ENCODE results near the gene RNF151. TPM values are rescaled to one million over a fixed set of nuclear protein-coding genes. Genes with fewer than 3 reads are reported as not detected.

The RNF151 gene
- total and polyA plus RNA-seq, 2 of the 13 experiments (the other 11 are each of a cell fraction or from before 2014, with no cell fraction given) = not detected

DNA sequence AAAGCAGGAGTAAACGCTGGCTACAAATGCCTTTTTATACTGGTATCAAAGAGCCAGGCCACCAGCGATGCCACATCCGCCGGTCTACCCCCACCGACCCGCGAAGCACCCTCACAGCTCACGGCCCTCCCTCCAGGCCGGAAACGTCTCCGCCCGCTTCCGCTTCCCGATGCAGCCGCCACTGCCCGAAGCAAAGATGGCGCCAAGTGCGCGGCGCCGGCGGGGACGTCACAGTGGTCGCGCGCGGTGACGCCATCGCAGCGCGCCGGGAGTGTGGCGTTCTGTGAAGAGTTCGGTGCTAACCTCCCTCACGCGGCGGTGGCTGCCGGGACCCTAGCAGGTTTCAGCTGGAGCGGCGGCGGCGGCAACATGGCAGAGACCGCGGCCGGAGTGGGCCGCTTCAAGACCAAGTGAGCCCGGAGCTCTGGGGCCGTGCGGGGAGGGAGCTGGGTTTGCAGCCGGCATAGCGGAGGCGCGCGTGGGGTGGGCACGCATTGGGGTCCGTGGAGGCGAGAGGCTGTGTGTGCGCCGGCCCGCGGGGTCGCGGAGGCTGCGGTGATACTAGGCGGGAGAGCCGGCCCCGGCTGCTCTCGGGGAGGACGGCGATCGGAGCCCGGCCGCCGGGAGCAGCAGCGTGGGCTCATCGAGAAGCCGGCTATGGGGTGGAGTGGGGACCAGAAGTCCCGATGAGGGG, 5.3 kb downstream of the RNF151 start, which contains the start of gene TBL3 (continued):
- TF ChIP-seq EP300 (IDR thresholded peaks at IDR 0.05; ENCODE audit: low read depth in 2 of 2, low read length in 2 of 2) (0 out of 4 replicates have a peak, but pooled peaks of 1 of the 2 experiments have one; percentile 49), EP300 (CRISPR knock-in tag; IDR thresholded peaks at IDR 0.05; ENCODE audit: borderline replicate concordance) (no peak; the same call in 1 of the 2 replicates), ZNF713 (CRISPR knock-in tag; IDR thresholded peaks at IDR 0.05) (peak; percentile 96), FOXO1 (CRISPR knock-in tag; IDR thresholded peaks at IDR 0.05) (peak; percentile 77), FOXC1 (CRISPR knock-in tag; IDR thresholded peaks at IDR 0.05; ENCODE audit: borderline replicate concordance) (peak; percentile 75), YY1 (IDR thresholded peaks at IDR 0.05; ENCODE audit: insufficient read depth, insufficient replicate concordance, low read depth, low read length) (peak; percentile 100), TBL1XR1 (IDR thresholded peaks at IDR 0.05; ENCODE audit: borderline replicate concordance, low read length, partially characterized antibody) (no peak), ZNF296 (CRISPR knock-in tag; conservative IDR thresholded peaks at IDR 0.05) (0 out of 2 replicates have a peak, but pooled peaks have one; percentile 56), HDAC2 (CRISPR knock-in tag; IDR thresholded peaks at IDR 0.05) (peak; percentile 98), ZNF652 (CRISPR knock-in tag; IDR thresholded peaks at IDR 0.05; ENCODE audit: borderline replicate concordance, low read depth) (no peak), RFX3 (CRISPR knock-in tag; IDR thresholded peaks at IDR 0.05) (no peak), ZNF451 (CRISPR knock-in tag; IDR thresholded peaks at IDR 0.05) (peak; percentile 75), MEIS2 (CRISPR knock-in tag; IDR thresholded peaks at IDR 0.05) (peak; percentile 83), ZNF788 (CRISPR knock-in tag; IDR thresholded peaks at IDR 0.05; ENCODE audit: borderline replicate concordance) (peak; percentile 98), SIN3B (IDR thresholded peaks at IDR 0.05; ENCODE audit: low read length) (peak; percentile 92), BCL6 (CRISPR knock-in tag; IDR thresholded peaks at IDR 0.05) (peak; percentile 59; the same call in 1 of the 2 replicates), KAT8 (CRISPR knock-in tag; IDR thresholded peaks at IDR 0.05) (peak; percentile 100), ZBTB7A (CRISPR knock-in tag; IDR thresholded peaks at IDR 0.05) (peak; percentile 55; the same call in 1 of the 2 replicates), ZZZ3 (CRISPR knock-in tag; IDR thresholded peaks at IDR 0.05; ENCODE audit: borderline replicate concordance) (peak; percentile 97; the same call in 1 of the 2 replicates), GPN1 (CRISPR knock-in tag; IDR thresholded peaks at IDR 0.05; ENCODE audit: borderline replicate concordance) (peak; percentile 18; the same call in 1 of the 2 replicates)
- TF ChIP-seq, protein P1, sequence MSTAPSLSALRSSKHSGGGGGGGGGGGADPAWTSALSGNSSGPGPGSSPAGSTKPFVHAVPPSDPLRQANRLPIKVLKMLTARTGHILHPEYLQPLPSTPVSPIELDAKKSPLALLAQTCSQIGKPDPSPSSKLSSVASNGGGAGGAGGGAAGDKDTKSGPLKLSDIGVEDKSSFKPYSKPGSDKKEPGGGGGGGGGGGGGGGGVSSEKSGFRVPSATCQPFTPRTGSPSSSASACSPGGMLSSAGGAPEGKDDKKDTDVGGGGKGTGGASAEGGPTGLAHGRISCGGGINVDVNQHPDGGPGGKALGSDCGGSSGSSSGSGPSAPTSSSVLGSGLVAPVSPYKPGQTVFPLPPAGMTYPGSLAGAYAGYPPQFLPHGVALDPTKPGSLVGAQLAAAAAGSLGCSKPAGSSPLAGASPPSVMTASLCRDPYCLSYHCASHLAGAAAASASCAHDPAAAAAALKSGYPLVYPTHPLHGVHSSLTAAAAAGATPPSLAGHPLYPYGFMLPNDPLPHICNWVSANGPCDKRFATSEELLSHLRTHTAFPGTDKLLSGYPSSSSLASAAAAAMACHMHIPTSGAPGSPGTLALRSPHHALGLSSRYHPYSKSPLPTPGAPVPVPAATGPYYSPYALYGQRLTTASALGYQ (CRISPR knock-in tag; IDR thresholded peaks at IDR 0.05) = peak; percentile 83; the same call in 1 of the 2 replicates
- TF ChIP-seq, protein P2, sequence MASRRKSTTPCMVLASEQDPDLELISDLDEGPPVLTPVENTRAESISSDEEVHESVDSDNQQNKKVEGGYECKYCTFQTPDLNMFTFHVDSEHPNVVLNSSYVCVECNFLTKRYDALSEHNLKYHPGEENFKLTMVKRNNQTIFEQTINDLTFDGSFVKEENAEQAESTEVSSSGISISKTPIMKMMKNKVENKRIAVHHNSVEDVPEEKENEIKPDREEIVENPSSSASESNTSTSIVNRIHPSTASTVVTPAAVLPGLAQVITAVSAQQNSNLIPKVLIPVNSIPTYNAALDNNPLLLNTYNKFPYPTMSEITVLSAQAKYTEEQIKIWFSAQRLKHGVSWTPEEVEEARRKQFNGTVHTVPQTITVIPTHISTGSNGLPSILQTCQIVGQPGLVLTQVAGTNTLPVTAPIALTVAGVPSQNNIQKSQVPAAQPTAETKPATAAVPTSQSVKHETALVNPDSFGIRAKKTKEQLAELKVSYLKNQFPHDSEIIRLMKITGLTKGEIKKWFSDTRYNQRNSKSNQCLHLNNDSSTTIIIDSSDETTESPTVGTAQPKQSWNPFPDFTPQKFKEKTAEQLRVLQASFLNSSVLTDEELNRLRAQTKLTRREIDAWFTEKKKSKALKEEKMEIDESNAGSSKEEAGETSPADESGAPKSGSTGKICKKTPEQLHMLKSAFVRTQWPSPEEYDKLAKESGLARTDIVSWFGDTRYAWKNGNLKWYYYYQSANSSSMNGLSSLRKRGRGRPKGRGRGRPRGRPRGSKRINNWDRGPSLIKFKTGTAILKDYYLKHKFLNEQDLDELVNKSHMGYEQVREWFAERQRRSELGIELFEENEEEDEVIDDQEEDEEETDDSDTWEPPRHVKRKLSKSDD (CRISPR knock-in tag; IDR thresholded peaks at IDR 0.05; ENCODE audit: low read depth) = peak; percentile 100
- TF ChIP-seq, protein P3, sequence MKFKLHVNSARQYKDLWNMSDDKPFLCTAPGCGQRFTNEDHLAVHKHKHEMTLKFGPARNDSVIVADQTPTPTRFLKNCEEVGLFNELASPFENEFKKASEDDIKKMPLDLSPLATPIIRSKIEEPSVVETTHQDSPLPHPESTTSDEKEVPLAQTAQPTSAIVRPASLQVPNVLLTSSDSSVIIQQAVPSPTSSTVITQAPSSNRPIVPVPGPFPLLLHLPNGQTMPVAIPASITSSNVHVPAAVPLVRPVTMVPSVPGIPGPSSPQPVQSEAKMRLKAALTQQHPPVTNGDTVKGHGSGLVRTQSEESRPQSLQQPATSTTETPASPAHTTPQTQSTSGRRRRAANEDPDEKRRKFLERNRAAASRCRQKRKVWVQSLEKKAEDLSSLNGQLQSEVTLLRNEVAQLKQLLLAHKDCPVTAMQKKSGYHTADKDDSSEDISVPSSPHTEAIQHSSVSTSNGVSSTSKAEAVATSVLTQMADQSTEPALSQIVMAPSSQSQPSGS (CRISPR knock-in tag; IDR thresholded peaks at IDR 0.05) = peak; percentile 86
- TF ChIP-seq, protein P4, sequence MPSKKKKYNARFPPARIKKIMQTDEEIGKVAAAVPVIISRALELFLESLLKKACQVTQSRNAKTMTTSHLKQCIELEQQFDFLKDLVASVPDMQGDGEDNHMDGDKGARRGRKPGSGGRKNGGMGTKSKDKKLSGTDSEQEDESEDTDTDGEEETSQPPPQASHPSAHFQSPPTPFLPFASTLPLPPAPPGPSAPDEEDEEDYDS (CRISPR knock-in tag; IDR thresholded peaks at IDR 0.05) = peak; percentile 75

Data from HepG2 (cell line).